Liver (tissue), 9 donors: Measurements from ENCODE around the gene FOXO3. TPM values are rescaled to one million over a fixed set of nuclear protein-coding genes. Genes with fewer than 3 reads are reported as not detected.

ENCODE experiments used
- DNase-seq: peaks from one replicate; pipeline ENCODE4 v3.0.0-alpha.2; 2017; ENCODE audit warnings: low spot score
- H3K27ac ChIP-seq, 2 donors: one replicate each; pipeline ENCODE4 v1.7.0; 2013; ENCODE audit warnings: inconsistent platforms in 2 of 2, low read length in 2 of 2, control low read depth in 1 of 2, low read depth in 1 of 2, mild to moderate bottlenecking in 1 of 2
- H3K27me3 ChIP-seq, 4 donors: one replicate each; pipeline versions ENCODE4 v1.6.1 to v1.7.0; 2013; ENCODE audit warnings: low read length in 3 of 4, inconsistent platforms in 1 of 4, mild to moderate bottlenecking in 1 of 4, moderate library complexity in 1 of 4; ENCODE audit not compliant: control insufficient read depth in 4 of 4, insufficient read depth in 4 of 4
- H3K36me3 ChIP-seq, 4 donors: one replicate each; pipeline versions ENCODE4 v1.6.1 to v1.7.0; 2013; ENCODE audit warnings: low read length in 3 of 4, mild to moderate bottlenecking in 3 of 4, low read depth in 1 of 4, moderate library complexity in 1 of 4; ENCODE audit not compliant: control insufficient read depth in 4 of 4, insufficient read depth in 3 of 4
- H3K4me1 ChIP-seq, 4 donors: one replicate each; pipeline versions ENCODE4 v1.6.1 to v1.7.0; 2013; ENCODE audit warnings: low read length in 3 of 4, mild to moderate bottlenecking in 3 of 4, moderate library complexity in 1 of 4; ENCODE audit not compliant: control insufficient read depth in 4 of 4, insufficient read depth in 4 of 4
- H3K4me3 ChIP-seq, 3 donors: one replicate each; pipeline versions ENCODE4 v1.6.1 to v1.7.0; 2013; ENCODE audit warnings: low read length in 3 of 3, control low read depth in 1 of 3, low read depth in 1 of 3, mild to moderate bottlenecking in 1 of 3
- H3K9ac ChIP-seq, 2 donors: one replicate each; pipeline ENCODE4 v1.7.0; 2013; ENCODE audit warnings: low read length in 2 of 2, mild to moderate bottlenecking in 2 of 2, moderate library complexity in 2 of 2, control low read depth in 1 of 2, low read depth in 1 of 2
- H3K9me3 ChIP-seq, 4 donors: one replicate each; pipeline versions ENCODE4 v1.6.1 to v1.7.0; 2013; ENCODE audit warnings: low read length in 3 of 4; ENCODE audit not compliant: control insufficient read depth in 4 of 4
- ATF3 ChIP-seq: IDR thresholded peaks from 2 replicates; pipeline ENCODE4 v1.6.1; 2016; ENCODE audit warnings: antibody characterized with exemption
- CTCF ChIP-seq: fragments of 150-350 bp; IDR thresholded peaks from 2 replicates; pipeline ENCODE4 v1.5.1; 2017; ENCODE audit warnings: improper control_type of control experiment, low read depth, low read length; ENCODE audit not compliant: missing input control
- EGR1 ChIP-seq, 2 donors: IDR thresholded peaks; 2 replicates each; pipeline ENCODE4 v1.6.1; 2016 to 2018; ENCODE audit warnings: antibody characterized with exemption in 2 of 2, low read depth in 2 of 2
- FOXA1 ChIP-seq: IDR thresholded peaks from 2 replicates; pipeline ENCODE4 v1.6.1; 2016; ENCODE audit warnings: antibody characterized with exemption
- FOXA2 ChIP-seq: IDR thresholded peaks from 2 replicates; pipeline ENCODE4 v1.6.1; 2016; ENCODE audit warnings: antibody characterized with exemption
- GABPA ChIP-seq, 2 donors: IDR thresholded peaks in 1 of 2; conservative IDR thresholded peaks in 1 of 2; 2 replicates each; pipeline ENCODE4 v1.6.1; 2016; ENCODE audit warnings: antibody characterized with exemption in 2 of 2, mild to moderate bottlenecking in 1 of 2, moderate library complexity in 1 of 2
- HNF4A ChIP-seq, 2 donors: conservative IDR thresholded peaks; 2 replicates each; pipeline ENCODE4 v1.6.1; 2016; ENCODE audit warnings: antibody characterized with exemption in 2 of 2, mild to moderate bottlenecking in 2 of 2
- HNF4G ChIP-seq: IDR thresholded peaks from 2 replicates; pipeline ENCODE4 v1.6.1; 2016; ENCODE audit warnings: antibody characterized with exemption
- JUND ChIP-seq, 2 donors: IDR thresholded peaks; 2 replicates each; pipeline ENCODE4 v1.6.1; 2016; ENCODE audit warnings: antibody characterized with exemption in 2 of 2
- MAX ChIP-seq: IDR thresholded peaks from 2 replicates; pipeline ENCODE4 v1.6.1; 2016; ENCODE audit warnings: antibody characterized with exemption
- NR2F2 ChIP-seq: IDR thresholded peaks from 2 replicates; pipeline ENCODE4 v1.6.1; 2016; ENCODE audit warnings: antibody characterized with exemption
- RAD21 ChIP-seq, 2 donors: IDR thresholded peaks; 2 replicates each; pipeline ENCODE4 v1.6.1; 2016; ENCODE audit warnings: antibody characterized with exemption in 2 of 2, mild to moderate bottlenecking in 2 of 2
- SP1 ChIP-seq: IDR thresholded peaks from 2 replicates; pipeline ENCODE4 v1.6.1; 2018; ENCODE audit warnings: antibody characterized with exemption, mild to moderate bottlenecking
- TAF1 ChIP-seq: conservative IDR thresholded peaks from 2 replicates; pipeline ENCODE4 v1.6.1; 2016; ENCODE audit warnings: antibody characterized with exemption, mild to moderate bottlenecking
- YY1 ChIP-seq: IDR thresholded peaks from 2 replicates; pipeline ENCODE4 v1.6.1; 2016; ENCODE audit warnings: antibody characterized with exemption, mild to moderate bottlenecking
- ZBTB33 ChIP-seq: IDR thresholded peaks from 2 replicates; pipeline ENCODE4 v1.6.1; 2016; ENCODE audit warnings: antibody characterized with exemption
- WGBS: extraction: QIAGEN DNeasy Blood & Tissue Kit; methylation state at CpG from one replicate; pipeline ENCODE4 v1.1.7; 2013; 5-methylcytosine and 5-hydroxymethylcytosine counted together
- polyA plus RNA-seq, 2 donors: library from polyadenylated mRNA; stranded (reverse) in 1 of 2; unstranded in 1 of 2; fragments of 200-250 nt in 1 of 2; fragments of >200 nt in 1 of 2; fragmentation: Nextera tagmentation in 1 of 2; extraction: Ambion mirVana in 1 of 2; gene quantifications; one replicate each; pipeline versions ENCODE4 v1.2.1 to v1.2.3, GENCODE V29; 2013 to 2015
- total RNA-seq, 2 donors: library from RNA; depleted of rRNA; stranded (reverse); fragments of >200 nt; gene quantifications; one replicate each; pipeline ENCODE4 v1.2.3, GENCODE V29; 2014
- donor health status: healthy.
- donor health status: healthy.
- donor health status: healthy.
- donor health status: healthy.
- donor health status: healthy.

The FOXO3 gene
- total and polyA plus RNA-seq, 4 donors = 6.0 to 72.2 (median 17.3) TPM

- no peaks in the 10 kb centered on the region for H3K27me3 ChIP-seq
- no peak overlapping the region for H3K4me3 ChIP-seq
- 89% methylated on average over 4 of the region's 4 CpGs for WGBS
- H3K9ac ChIP-seq = no peak overlapping the region
- peaks cover 2 to 8% (median 4%) of the 10 kb centered on the region in 4 donors for H3K36me3 ChIP-seq
- TF ChIP-seq MAX (no peak), EGR1 (IDR thresholded peaks at IDR 0.05; ENCODE audit: low read depth in 2 of 2) (no peak), TAF1 (no peak), ZBTB33 (no peak), RAD21 (IDR thresholded peaks at IDR 0.05) (no peak), JUND (IDR thresholded peaks at IDR 0.05) (no peak), YY1 (no peak), GABPA (IDR thresholded peaks at IDR 0.05 in 1 of 2, conservative IDR thresholded peaks at IDR 0.05 in 1 of 2) (no peak), HNF4G (no peak), FOXA1 (no peak), NR2F2 (no peak), HNF4A (conservative IDR thresholded peaks at IDR 0.05) (no peak), FOXA2 (no peak), SP1 (no peak), ATF3 (no peak), CTCF (no peak)
- H3K27ac ChIP-seq = no peak overlapping the region
- H3K4me1 ChIP-seq = peaks cover 5 to 21% (median 11%) of the 10 kb centered on the region in 4 donors
- H3K9me3 ChIP-seq = no peaks in the 10 kb centered on the region
- DNase-seq = no peak
Observed at GRCh38 chr6:108685970-108686369, 125.3 kb downstream of the FOXO3 start.

GRCh38 chr6:108686896-108687295, 126.2 kb downstream of the FOXO3 start:
- WGBS = 93% methylated on average over 6 of the region's 6 CpGs
- Histone ChIP-seq H3K9ac (no peak overlapping the region), H3K4me1 (peaks cover 5 to 21% (median 11%) of the 10 kb centered on the region in 4 donors), H3K4me3 (no peak overlapping the region), H3K27me3 (no peaks in the 10 kb centered on the region), H3K27ac (no peak overlapping the region), H3K36me3 (peaks cover 2 to 8% (median 4%) of the 10 kb centered on the region in 4 donors), H3K9me3 (no peaks in the 10 kb centered on the region)
- DNase-seq = no peak
- TF ChIP-seq CTCF (no peak), FOXA1 (no peak), HNF4G (no peak), ZBTB33 (no peak), SP1 (no peak), YY1 (no peak), RAD21 (IDR thresholded peaks at IDR 0.05) (no peak)
